ENCODE results near the gene PTPRQ.

PTPRQ gene

DNA sequence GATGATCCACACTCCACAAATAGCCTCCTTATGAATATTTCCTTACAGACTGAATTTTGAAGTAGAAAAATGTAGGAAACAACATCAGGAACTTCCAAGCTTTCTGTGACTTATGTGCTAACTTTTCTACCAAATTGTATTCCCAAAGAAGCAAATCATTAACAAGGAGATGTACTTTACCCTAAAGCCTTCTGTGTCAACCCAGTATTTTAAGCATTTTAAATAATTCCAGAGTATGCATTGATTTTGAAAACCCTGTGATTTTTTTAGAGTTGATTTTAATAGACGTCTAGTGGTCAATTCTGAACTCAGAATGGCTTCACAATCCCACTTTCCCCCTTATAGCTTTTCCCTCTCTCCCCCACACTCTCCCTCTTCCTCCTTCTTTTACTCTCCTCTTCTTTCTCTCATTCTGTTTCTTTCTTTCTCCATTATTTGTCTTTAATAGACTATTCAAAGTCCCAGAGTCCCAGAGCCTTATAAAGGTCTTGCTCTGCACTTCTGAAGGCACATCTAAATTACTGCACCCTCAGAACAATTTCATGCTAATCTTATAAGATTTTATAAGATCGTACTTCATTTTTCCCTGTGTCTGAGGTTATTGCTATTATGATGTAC, 253.3 kb downstream of the PTPRQ start:
- TF ChIP-seq, protein P1, sequence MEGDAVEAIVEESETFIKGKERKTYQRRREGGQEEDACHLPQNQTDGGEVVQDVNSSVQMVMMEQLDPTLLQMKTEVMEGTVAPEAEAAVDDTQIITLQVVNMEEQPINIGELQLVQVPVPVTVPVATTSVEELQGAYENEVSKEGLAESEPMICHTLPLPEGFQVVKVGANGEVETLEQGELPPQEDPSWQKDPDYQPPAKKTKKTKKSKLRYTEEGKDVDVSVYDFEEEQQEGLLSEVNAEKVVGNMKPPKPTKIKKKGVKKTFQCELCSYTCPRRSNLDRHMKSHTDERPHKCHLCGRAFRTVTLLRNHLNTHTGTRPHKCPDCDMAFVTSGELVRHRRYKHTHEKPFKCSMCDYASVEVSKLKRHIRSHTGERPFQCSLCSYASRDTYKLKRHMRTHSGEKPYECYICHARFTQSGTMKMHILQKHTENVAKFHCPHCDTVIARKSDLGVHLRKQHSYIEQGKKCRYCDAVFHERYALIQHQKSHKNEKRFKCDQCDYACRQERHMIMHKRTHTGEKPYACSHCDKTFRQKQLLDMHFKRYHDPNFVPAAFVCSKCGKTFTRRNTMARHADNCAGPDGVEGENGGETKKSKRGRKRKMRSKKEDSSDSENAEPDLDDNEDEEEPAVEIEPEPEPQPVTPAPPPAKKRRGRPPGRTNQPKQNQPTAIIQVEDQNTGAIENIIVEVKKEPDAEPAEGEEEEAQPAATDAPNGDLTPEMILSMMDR (IDR thresholded peaks at IDR 0.05; ENCODE audit: insufficient read depth, low read depth, low read length, missing control alignments): no peak
- no peak for DNase-seq (ENCODE audit: low read depth)
- H3K4me3 ChIP-seq (ENCODE audit: low read length): no peak overlapping the region

DNA sequence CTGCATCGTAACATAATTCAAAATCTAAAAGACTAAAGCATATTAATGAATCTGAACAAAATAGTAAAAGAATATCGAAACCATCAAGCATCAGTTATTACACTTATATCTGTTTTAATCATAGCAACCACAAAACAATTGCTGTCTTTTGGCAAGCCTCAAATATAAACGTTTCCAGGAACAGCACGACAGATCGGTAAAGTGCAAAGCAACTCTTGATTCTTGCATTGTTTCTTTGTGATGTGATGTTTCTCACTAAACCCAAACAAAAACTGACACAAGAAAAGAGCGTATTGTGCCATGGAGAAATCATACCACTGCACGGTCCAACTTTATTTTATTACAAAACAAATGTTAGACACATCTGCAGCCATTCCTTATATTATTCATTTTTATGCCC, 254.2 kb downstream of the PTPRQ start:
- DNase-seq (ENCODE audit: low read depth): no peak
- TF ChIP-seq, protein P1 (IDR thresholded peaks at IDR 0.05; ENCODE audit: insufficient read depth, low read depth, low read length, missing control alignments): no peak
- no peak overlapping the region for H3K4me3 ChIP-seq (ENCODE audit: low read length)

DNA sequence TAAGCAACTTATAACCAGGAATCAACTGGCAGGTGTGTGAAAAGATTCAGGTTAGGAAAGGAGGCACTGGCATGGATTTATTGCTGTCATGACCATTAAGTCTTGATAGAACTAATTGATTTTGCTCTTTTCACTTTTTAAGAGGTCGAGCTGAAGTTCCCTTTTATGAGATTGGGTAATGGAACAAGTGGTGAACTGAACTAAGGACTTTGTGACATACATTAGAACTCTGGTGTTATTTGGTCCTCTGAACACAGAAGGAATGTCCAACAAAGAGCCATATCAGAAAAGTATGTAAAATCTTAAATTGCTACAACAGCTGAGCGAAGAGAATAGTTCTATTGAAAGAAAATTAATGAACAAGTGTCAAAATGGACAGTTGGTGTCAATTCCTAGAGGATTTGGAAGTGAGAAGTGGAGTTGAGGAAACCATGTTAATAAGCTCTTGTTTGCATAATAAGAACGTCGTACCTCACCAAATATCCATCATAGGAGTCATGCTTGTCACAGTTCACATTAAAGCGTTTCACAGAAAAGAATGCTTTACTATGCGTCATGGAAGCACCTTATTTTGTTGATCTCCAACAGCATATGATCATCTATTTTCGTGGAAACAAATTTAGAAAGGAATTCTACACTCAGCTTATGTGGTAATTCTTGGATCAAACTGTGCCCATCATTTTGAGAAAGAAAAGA, 255.0 kb downstream of the PTPRQ start:
- TF ChIP-seq, protein P1 (IDR thresholded peaks at IDR 0.05; ENCODE audit: insufficient read depth, low read depth, low read length, missing control alignments): no peak
- DNase-seq (ENCODE audit: low read depth): no peak

DNA sequence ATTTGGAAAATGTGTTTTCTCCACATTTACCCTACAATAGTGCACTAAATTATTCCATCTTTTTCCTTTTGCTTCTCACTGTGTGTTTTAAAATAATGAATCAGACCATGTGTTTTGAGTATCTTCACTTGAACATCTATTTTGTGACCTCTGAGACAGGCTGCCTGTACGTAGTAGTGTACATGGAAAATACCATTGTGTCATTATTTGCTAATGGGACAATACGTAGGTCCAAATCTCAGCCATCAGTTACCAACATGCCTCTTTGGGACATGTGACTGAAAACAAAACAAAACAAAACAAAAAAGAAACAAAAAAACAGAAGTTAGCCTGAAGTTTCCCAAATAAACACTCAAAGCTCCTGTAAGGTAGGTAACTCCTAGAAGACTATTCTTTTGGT, 256.3 kb downstream of the PTPRQ start:
- TF ChIP-seq, protein P1 (IDR thresholded peaks at IDR 0.05; ENCODE audit: insufficient read depth, low read depth, low read length, missing control alignments): no peak
- DNase-seq (ENCODE audit: low read depth): no peak
- H3K4me3 ChIP-seq (ENCODE audit: low read length): no peak overlapping the region

More for the DNA sequence above, 255.0 kb downstream of the PTPRQ start:
- no peak overlapping the region for H3K4me3 ChIP-seq (ENCODE audit: low read length)

DNA sequence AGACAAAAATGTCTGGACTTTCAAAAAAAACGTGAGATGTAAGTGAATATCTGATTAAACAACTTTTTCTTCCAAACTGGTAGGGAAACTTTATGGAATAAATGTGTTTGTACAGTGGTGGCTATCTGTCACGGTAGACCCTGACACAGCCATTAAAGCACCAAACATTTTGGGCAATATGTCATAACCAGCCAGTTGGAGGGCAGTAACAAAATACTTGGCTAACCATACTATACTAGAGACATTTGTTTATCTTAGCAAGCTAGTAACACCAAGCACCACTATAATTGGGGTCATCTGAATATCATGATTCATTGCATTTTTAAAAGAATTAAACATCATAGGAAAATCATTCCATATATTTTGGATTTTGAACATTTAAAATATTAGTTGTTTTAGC, 257.4 kb downstream of the PTPRQ start:
- TF ChIP-seq, protein P1 (IDR thresholded peaks at IDR 0.05; ENCODE audit: insufficient read depth, low read depth, low read length, missing control alignments): no peak
- no peak for DNase-seq (ENCODE audit: low read depth)
- no peak overlapping the region for H3K4me3 ChIP-seq (ENCODE audit: low read length)

DNA sequence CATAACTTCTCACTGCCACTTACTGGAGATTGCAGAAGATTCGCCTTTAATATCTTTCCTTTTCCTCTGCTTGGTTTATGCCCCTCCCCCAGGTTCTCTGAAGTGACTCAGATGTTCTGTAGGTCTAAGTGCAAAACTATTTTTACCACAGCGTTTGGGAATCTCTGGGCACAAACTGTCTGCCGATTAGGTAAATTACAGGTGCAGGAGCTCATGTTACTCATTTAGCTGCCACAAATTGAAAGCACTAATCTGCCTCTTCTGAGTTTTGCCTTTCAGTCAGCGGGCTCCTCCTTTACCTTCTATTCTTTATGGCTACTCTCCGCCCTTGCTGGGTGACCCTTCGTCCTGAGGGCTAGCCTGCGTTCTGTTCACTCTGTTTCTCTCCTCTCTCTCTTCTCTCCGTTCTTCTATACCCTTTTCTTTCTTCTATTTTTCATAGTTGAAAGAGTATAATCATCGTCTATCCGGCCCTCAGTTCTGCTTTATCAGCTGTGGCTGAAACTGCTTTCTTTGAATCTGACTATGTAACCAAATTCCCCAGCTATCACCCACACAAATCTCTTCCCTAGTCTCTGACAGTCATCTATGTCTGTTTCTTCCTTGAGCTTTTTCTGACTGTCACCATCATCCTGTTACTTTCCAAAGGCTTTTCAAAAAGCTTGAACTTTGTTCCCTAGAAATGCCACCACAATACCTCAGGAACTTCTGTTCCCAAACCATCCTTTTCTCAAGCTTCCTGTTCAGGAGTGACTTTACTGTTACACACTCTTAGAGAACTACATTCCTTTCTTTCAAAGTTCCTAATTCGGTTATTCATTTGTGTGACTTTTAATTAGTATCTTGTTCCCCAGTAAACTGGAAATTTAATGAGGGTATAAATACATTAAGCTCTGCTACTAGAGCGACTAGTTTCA, 259.1 kb downstream of the PTPRQ start:
- DNase-seq (ENCODE audit: low read depth): peak; percentile 82
- no peak overlapping the region for H3K4me3 ChIP-seq (ENCODE audit: low read length)
- TF ChIP-seq, protein P1 (IDR thresholded peaks at IDR 0.05; ENCODE audit: insufficient read depth, low read depth, low read length, missing control alignments): no peak
